HCT116 (cell line): ENCODE results near the gene KCNK4. TPM values are rescaled to one million over a fixed set of nuclear protein-coding genes. Genes with fewer than 3 reads are reported as not detected.

ENCODE experiments used
- ATAC-seq: fragments of 200-7000 bp; cut with Tn5 transposase; 2 replicates; pipeline ENCODE4 v1.9.1; 2020; ENCODE audit warnings: mild to moderate bottlenecking, moderate library complexity
- BruUV-seq: library from RNA; stranded (reverse); fragments of 400-500 nt; replicated peaks from 2 replicates; lab custom pipeline; 2021; lab: Mats Ljungman, UMichigan
- CTCF ChIA-PET: fragments of 300-600 bp; sonication (Branson Sonifier 250); formaldehyde crosslinking; loops from one replicate; lab custom pipeline; 2021; ENCODE audit warnings: antibody characterized with exemption; lab: Charles Lee
- POLR2A ChIA-PET: fragments of 300-600, 350-600 bp; sonication (Branson Sonifier 250); formaldehyde crosslinking; loops from one replicate; lab custom pipeline; 2021; ENCODE audit warnings: antibody characterized with exemption; lab: Charles Lee
- RAD21 ChIA-PET, 2 experiments: fragments of 300-600 bp; sonication (Branson Sonifier 250); formaldehyde crosslinking; loops; one replicate each; lab custom pipeline; 2023; ENCODE audit warnings: low total read pairs in 2 of 2; ENCODE audit not compliant: uncharacterized antibody in 2 of 2, unreplicated experiment in 2 of 2, low non-redundant PET in 1 of 2; lab: Charles Lee
- DNase-seq: peaks from one replicate; pipeline ENCODE4 v3.0.0-alpha.2; 2010; ENCODE audit warnings: low read depth, low spot score
- H2AFZ ChIP-seq: fragments of 200-600 bp; shearing (Covaris generic), sonication (generic); 2 replicates; pipeline ENCODE4 v1.6.1; 2017; ENCODE audit warnings: low read depth, mixed run types, mixed read lengths, antibody characterized with exemption, low read length; ENCODE audit not compliant: poor library complexity, severe bottlenecking
- H3K27ac ChIP-seq: 2 replicates; pipeline ENCODE4 v1.5.1; 2012; ENCODE audit warnings: low read depth, low read length
- H3K27me3 ChIP-seq: fragments of 200-600 bp; sonication (generic); 2 replicates; pipeline ENCODE4 v1.6.1; 2016; ENCODE audit warnings: mixed run types, low read length, mixed read lengths; ENCODE audit not compliant: insufficient read depth
- H3K36me3 ChIP-seq, 2 experiments: fragments of 200-500 bp in 1 of 2; fragments of 200-600 bp in 1 of 2; sonication (Bioruptor generic) in 1 of 2; sonication (generic) in 1 of 2; 2 replicates each; pipeline versions ENCODE4 v1.5.1 to v1.6.1; 2014 to 2016; ENCODE audit warnings: low read length in 2 of 2, inconsistent platforms in 1 of 2, mixed read lengths in 1 of 2, mixed run types in 1 of 2; ENCODE audit not compliant: insufficient read depth in 2 of 2, control insufficient read depth in 1 of 2
- H3K4me1 ChIP-seq, 2 experiments: fragments of 200-600 bp in 1 of 2; sonication (generic) in 1 of 2; 2 replicates each; pipeline versions ENCODE4 v1.5.1 to v1.6.1; 2012 to 2017; ENCODE audit warnings: low read length in 2 of 2, inconsistent platforms in 1 of 2, mild to moderate bottlenecking in 1 of 2, mixed read lengths in 1 of 2, mixed run types in 1 of 2, moderate library complexity in 1 of 2; ENCODE audit not compliant: insufficient read depth in 2 of 2, control insufficient read depth in 1 of 2
- H3K4me2 ChIP-seq: fragments of 200-600 bp; sonication (generic); 2 replicates; pipeline ENCODE4 v1.6.1; 2017; ENCODE audit warnings: mixed run types, low read length, mixed read lengths
- H3K4me3 ChIP-seq, 2 experiments: fragments of 200-600 bp in 1 of 2; sonication (generic) in 1 of 2; replicated peaks in 1 of 2; 2 replicates each; pipeline ENCODE4 v1.5.1; 2011 to 2016; ENCODE audit warnings: low read length in 2 of 2, control low read depth in 1 of 2, low read depth in 1 of 2, mild to moderate bottlenecking in 1 of 2, mixed read lengths in 1 of 2, mixed run types in 1 of 2
- H3K79me2 ChIP-seq: fragments of 200-600 bp; sonication (generic); 2 replicates; pipeline ENCODE4 v1.6.1; 2017; ENCODE audit warnings: mild to moderate bottlenecking, mixed run types, low read length, moderate library complexity, mixed read lengths; ENCODE audit not compliant: insufficient read depth
- H3K9ac ChIP-seq: fragments of 200-600 bp; sonication (generic); 2 replicates; pipeline ENCODE4 v1.6.1; 2016; ENCODE audit warnings: low read length, mixed read lengths
- H3K9me2 ChIP-seq: fragments of 200-600 bp; sonication (generic), shearing (Covaris generic); 2 replicates; pipeline ENCODE4 v1.6.1; 2017; ENCODE audit warnings: mixed run types, mild to moderate bottlenecking, moderate library complexity; ENCODE audit not compliant: insufficient read depth
- H3K9me3 ChIP-seq, 2 experiments: fragments of 200-500 bp in 1 of 2; fragments of 200-600 bp in 1 of 2; sonication (Bioruptor generic) in 1 of 2; sonication (generic) in 1 of 2; 2 replicates each; pipeline ENCODE4 v1.6.1; 2014 to 2017; ENCODE audit warnings: low read length in 2 of 2, mixed read lengths in 2 of 2, inconsistent platforms in 1 of 2, low read depth in 1 of 2, mild to moderate bottlenecking in 1 of 2, mixed run types in 1 of 2, moderate library complexity in 1 of 2; ENCODE audit not compliant: control insufficient read depth in 1 of 2, insufficient read depth in 1 of 2
- H4K20me1 ChIP-seq: fragments of 200-600 bp; sonication (generic), shearing (Covaris generic); 2 replicates; pipeline ENCODE4 v1.6.1; 2017; ENCODE audit warnings: mixed run types, mild to moderate bottlenecking, moderate library complexity; ENCODE audit not compliant: insufficient read depth
- CBX3 ChIP-seq: IDR thresholded peaks from 2 replicates; pipeline ENCODE4 v1.6.1; 2012; ENCODE audit warnings: low read depth
- CEBPB ChIP-seq: IDR thresholded peaks from 2 replicates; pipeline ENCODE4 v1.6.1; 2012; ENCODE audit warnings: low read depth
- EGR1 ChIP-seq: IDR thresholded peaks from 2 replicates; pipeline ENCODE4 v1.6.1; 2012; ENCODE audit warnings: low read depth
- ELF1 ChIP-seq: IDR thresholded peaks from 2 replicates; pipeline ENCODE4 v1.6.1; 2012; ENCODE audit warnings: low read depth, borderline replicate concordance
- EZH2 ChIP-seq: fragments of 200-600 bp; sonication (generic); IDR thresholded peaks from 2 replicates; pipeline ENCODE4 v1.6.1; 2017; ENCODE audit warnings: antibody characterized with exemption, mixed run types
- EZH2phosphoT487 ChIP-seq: fragments of 200-600 bp; IDR thresholded peaks from 2 replicates; pipeline ENCODE4 v1.6.1; 2018; ENCODE audit warnings: antibody characterized with exemption, borderline replicate concordance
- FOSL1 ChIP-seq: IDR thresholded peaks from 2 replicates; pipeline ENCODE4 v1.6.1; 2012; ENCODE audit warnings: low read depth
- JUND ChIP-seq: IDR thresholded peaks from 2 replicates; pipeline ENCODE4 v1.6.1; 2012
- POLR2A ChIP-seq: IDR thresholded peaks from 2 replicates; pipeline ENCODE4 v1.7.0; 2011; ENCODE audit warnings: borderline replicate concordance; ENCODE audit not compliant: insufficient read depth, insufficient read length; ENCODE audit errors: extremely low read depth
- POLR2AphosphoS5 ChIP-seq: IDR thresholded peaks from 2 replicates; pipeline ENCODE4 v1.6.1; 2011; ENCODE audit warnings: mild to moderate bottlenecking, low read depth, low read length, moderate library complexity
- RAD21 ChIP-seq: IDR thresholded peaks from 2 replicates; pipeline ENCODE4 v1.6.1; 2012; ENCODE audit warnings: low read depth, mild to moderate bottlenecking
- SIN3A ChIP-seq: IDR thresholded peaks from 2 replicates; pipeline ENCODE4 v1.6.1; 2012; ENCODE audit warnings: low read depth
- TCF7L2 ChIP-seq: IDR thresholded peaks from 2 replicates; pipeline ENCODE4 v1.7.0; 2011; ENCODE audit warnings: borderline replicate concordance, inconsistent platforms; ENCODE audit not compliant: insufficient read depth, insufficient read length; ENCODE audit errors: extremely low read depth
- YY1 ChIP-seq: IDR thresholded peaks from 2 replicates; pipeline ENCODE4 v1.6.1; 2011; ENCODE audit warnings: low read length, low read depth, moderate library complexity, mild to moderate bottlenecking; ENCODE audit not compliant: insufficient replicate concordance; ENCODE audit errors: extremely low read depth
- intact Hi-C: fragments of 100-400 bp; cut with micrococcal nuclease; formaldehyde crosslinking; loops from 2 replicates; pipeline ENCODE4 v1.10.0; 2022
- total RNA-seq: library from RNA; stranded (reverse); gene quantifications from one replicate; pipeline ENCODE4 v1.2.1, GENCODE V29; 2021; ENCODE audit not compliant: unreplicated experiment
- TF ChIP-seq, protein P1 (sequence below): IDR thresholded peaks from 2 replicates; pipeline ENCODE4 v1.6.1; 2012
- TF ChIP-seq, protein P2 (sequence below): IDR thresholded peaks from 2 replicates; pipeline ENCODE4 v1.6.1; 2012; ENCODE audit warnings: low read depth

Gene KCNK4
- total RNA-seq, 1 experiment from 2014 or later: not detected

DNA sequence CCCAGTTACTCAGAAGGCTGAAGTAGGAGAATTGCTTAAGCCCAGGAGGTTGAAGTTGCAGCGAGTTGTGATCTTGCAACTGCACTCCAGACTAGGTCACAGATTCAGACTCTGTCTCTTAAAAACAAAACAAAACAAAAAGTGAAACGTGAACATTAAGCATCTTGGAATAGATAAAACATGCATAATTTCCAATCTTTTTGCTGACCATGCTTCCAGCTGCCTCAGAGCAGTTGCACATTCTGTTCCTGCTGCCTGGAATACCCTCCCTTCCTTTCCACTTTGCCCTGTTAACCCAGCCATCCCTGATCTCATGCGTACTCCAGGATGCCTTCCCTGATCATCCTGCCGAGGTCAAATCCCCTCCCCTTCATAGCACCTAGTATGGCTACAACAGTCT, 48.2 kb downstream of the KCNK4 start:
- H3K27ac ChIP-seq: no peak overlapping the region
- no peak overlapping the region for H3K4me3 ChIP-seq
- peaks cover 26 to 52% of the 10 kb centered on the region in 2 experiments for H3K4me1 ChIP-seq
- no peaks in the 10 kb centered on the region for H4K20me1 ChIP-seq
- intact Hi-C loops: no loop called here
- DNase-seq (no peak), ATAC-seq (no peak)
- no peaks in the 10 kb centered on the region for H3K27me3 ChIP-seq
- H2AFZ ChIP-seq: no peak overlapping the region
- H3K36me3 ChIP-seq: no peaks in the 10 kb centered on the region
- RAD21 ChIA-PET: no interaction called here
- H3K4me2 ChIP-seq: no peak overlapping the region
- no peaks in the 10 kb centered on the region for H3K79me2 ChIP-seq
- TF ChIP-seq EZH2phosphoT487 (no peak), ELF1 (no peak), JUND (no peak), CBX3 (no peak)
- H3K9me3 ChIP-seq: no peaks in the 10 kb centered on the region
- no TSS peak for BruUV-seq
- CTCF ChIA-PET: no interaction called here
- H3K9me2 ChIP-seq: no peaks in the 10 kb centered on the region
- H3K9ac ChIP-seq: no peak overlapping the region
- POLR2A ChIA-PET: interaction anchor here (1.0 kb wide), 1 partner anchor 16 kb away, joined by 4 read pairs; no protein-coding TSS in a partner anchor

DNA sequence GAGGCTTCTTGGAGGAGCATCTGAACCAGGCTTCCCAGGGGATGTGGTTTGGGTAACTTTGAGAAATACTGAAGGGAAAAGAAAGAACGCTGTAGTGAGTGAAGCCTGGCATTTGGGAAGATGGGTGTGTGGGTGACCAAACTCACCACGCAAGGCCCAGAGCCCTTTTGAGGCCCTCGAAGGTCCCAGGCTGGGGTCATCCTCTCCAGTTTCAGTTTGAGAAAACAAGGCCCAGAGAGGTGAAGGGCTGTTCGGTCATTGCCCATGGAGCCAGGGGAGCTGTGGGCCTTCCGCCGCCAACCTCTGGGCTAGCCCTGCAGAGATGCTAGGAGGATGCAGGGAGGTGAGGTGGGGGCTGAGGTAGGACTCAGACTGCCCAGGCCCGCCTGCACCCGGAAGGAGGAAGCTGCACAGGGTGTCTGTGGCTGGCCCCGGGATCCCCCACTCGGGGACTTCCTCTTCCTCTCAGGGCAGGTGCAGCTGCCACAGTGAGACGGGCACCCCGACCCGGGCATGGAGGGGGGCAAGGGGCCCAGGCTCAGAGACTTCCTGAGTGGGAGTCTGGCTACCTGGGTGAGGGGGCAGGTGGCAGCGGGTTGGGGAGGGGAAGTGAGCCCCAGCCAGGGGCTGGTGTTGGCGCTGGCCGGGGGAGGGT, 48.8 kb downstream of the KCNK4 start, which contains the start of gene CCDC88B:
CCDC88B (plus strand) TSS at position 451 of the 655 bp plus-strand sequence; CDS start at position 514, 63 bp downstream.
- ATAC-seq (no peak), DNase-seq (no peak)
- RAD21 ChIA-PET: no interaction called here
- Histone ChIP-seq H3K4me3 (no peak within 1 kb of the TSS), H3K36me3 (no peaks in the 10 kb centered on the region), H3K4me2 (peak within 1 kb of the TSS; percentile 21), H4K20me1 (no peaks in the 10 kb centered on the region), H2AFZ (no peak within 1 kb of the TSS), H3K27ac (no peak within 1 kb of the TSS), H3K9ac (no peak within 1 kb of the TSS), H3K79me2 (no peaks in the 10 kb centered on the region), H3K9me2 (no peaks in the 10 kb centered on the region), H3K9me3 (no peaks in the 10 kb centered on the region), H3K4me1 (peaks cover 22 to 46% of the 10 kb centered on the region in 2 experiments), H3K27me3 (no peaks in the 10 kb centered on the region)
- POLR2A ChIA-PET: interaction anchor here (1.0 kb wide), 1 partner anchor 15 kb away, joined by 4 read pairs; no protein-coding TSS in a partner anchor
- no TSS peak for BruUV-seq
- CTCF ChIA-PET: interaction anchor here (1.5 kb wide), 1 partner anchor 8 kb away, joined by 5 read pairs; no protein-coding TSS in a partner anchor
- intact Hi-C loops: loop anchor here (5.0 kb wide), 1 partner anchor 33 kb away; the partner anchor contains the start of gene ESRRA
- TF ChIP-seq YY1 (no peak), EGR1 (no peak), RAD21 (no peak), SIN3A (no peak), EZH2phosphoT487 (no peak), CEBPB (no peak), TCF7L2 (no peak), POLR2A (no peak), FOSL1 (no peak), POLR2AphosphoS5 (no peak), EZH2 (no peak)
- TF ChIP-seq, protein P1, sequence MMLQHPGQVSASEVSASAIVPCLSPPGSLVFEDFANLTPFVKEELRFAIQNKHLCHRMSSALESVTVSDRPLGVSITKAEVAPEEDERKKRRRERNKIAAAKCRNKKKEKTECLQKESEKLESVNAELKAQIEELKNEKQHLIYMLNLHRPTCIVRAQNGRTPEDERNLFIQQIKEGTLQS: no peak
- TF ChIP-seq, protein P2, sequence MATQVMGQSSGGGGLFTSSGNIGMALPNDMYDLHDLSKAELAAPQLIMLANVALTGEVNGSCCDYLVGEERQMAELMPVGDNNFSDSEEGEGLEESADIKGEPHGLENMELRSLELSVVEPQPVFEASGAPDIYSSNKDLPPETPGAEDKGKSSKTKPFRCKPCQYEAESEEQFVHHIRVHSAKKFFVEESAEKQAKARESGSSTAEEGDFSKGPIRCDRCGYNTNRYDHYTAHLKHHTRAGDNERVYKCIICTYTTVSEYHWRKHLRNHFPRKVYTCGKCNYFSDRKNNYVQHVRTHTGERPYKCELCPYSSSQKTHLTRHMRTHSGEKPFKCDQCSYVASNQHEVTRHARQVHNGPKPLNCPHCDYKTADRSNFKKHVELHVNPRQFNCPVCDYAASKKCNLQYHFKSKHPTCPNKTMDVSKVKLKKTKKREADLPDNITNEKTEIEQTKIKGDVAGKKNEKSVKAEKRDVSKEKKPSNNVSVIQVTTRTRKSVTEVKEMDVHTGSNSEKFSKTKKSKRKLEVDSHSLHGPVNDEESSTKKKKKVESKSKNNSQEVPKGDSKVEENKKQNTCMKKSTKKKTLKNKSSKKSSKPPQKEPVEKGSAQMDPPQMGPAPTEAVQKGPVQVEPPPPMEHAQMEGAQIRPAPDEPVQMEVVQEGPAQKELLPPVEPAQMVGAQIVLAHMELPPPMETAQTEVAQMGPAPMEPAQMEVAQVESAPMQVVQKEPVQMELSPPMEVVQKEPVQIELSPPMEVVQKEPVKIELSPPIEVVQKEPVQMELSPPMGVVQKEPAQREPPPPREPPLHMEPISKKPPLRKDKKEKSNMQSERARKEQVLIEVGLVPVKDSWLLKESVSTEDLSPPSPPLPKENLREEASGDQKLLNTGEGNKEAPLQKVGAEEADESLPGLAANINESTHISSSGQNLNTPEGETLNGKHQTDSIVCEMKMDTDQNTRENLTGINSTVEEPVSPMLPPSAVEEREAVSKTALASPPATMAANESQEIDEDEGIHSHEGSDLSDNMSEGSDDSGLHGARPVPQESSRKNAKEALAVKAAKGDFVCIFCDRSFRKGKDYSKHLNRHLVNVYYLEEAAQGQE: no peak
